Measurements from ENCODE around the gene TEX10. TPM values are rescaled to one million over a fixed set of nuclear protein-coding genes. Genes with fewer than 3 reads are reported as not detected.

The TEX10 gene
- total RNA-seq, 2 donors from 2014 or later: 44.7 to 49.4 TPM

DNA sequence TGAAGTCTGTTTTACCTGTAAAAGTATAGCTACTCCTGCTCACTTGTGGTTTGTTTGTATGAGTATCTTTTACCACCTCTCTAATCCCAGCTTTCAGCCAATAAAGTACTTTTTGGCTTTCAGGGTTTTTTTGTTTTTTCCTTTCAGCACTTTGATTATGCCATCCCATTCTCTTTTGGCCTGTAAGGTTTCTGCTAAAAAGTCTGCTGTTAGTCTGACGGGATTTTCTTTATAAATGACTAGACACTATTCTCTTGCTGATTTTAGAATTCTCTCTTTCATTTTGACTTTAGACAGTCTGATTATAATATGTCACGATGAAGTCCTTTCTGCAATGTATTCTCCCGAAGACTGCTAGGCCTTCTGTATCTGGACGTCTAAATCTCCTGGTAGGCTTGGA, 37.2 kb downstream of the TEX10 start:
- 90 to 94% methylated on average over 3 to 4 of the region's 4 CpGs for WGBS, 2 experiments (ENCODE audit: insufficient coverage in 1 of 2, insufficient read length in 1 of 2)
- no peak overlapping the region for H3K27ac ChIP-seq (ENCODE audit: low read depth, low read length)
- Mint-ChIP-seq H3K36me3 (ENCODE audit: low read depth) (peaks cover 83% of the 10 kb centered on the region), H3K4me1 (no peaks in the 10 kb centered on the region), H3K27me3 (ENCODE audit: insufficient read depth) (no peaks in the 10 kb centered on the region), H3K4me3 (no peak overlapping the region), H3K9me3 (peaks cover 48% of the 10 kb centered on the region), H3K27ac (no peak overlapping the region)
- DNase-seq: no peak
- no peak overlapping the region for H3K4me3 ChIP-seq (ENCODE audit: low read length)
- peaks cover 90% of the 10 kb centered on the region for H3K36me3 ChIP-seq (ENCODE audit: control insufficient read depth, insufficient read depth, low read length)
- no peaks in the 10 kb centered on the region for H3K27me3 ChIP-seq (ENCODE audit: control insufficient read depth, insufficient read depth, low read length, poor library complexity, severe bottlenecking)
- TF ChIP-seq, protein P1, sequence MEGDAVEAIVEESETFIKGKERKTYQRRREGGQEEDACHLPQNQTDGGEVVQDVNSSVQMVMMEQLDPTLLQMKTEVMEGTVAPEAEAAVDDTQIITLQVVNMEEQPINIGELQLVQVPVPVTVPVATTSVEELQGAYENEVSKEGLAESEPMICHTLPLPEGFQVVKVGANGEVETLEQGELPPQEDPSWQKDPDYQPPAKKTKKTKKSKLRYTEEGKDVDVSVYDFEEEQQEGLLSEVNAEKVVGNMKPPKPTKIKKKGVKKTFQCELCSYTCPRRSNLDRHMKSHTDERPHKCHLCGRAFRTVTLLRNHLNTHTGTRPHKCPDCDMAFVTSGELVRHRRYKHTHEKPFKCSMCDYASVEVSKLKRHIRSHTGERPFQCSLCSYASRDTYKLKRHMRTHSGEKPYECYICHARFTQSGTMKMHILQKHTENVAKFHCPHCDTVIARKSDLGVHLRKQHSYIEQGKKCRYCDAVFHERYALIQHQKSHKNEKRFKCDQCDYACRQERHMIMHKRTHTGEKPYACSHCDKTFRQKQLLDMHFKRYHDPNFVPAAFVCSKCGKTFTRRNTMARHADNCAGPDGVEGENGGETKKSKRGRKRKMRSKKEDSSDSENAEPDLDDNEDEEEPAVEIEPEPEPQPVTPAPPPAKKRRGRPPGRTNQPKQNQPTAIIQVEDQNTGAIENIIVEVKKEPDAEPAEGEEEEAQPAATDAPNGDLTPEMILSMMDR (conservative IDR thresholded peaks at IDR 0.05): no peak
- H3K9me3 ChIP-seq (ENCODE audit: control insufficient read depth, low read length): peaks cover 50% of the 10 kb centered on the region
- no peaks in the 10 kb centered on the region for H3K4me1 ChIP-seq (ENCODE audit: control insufficient read depth, insufficient read depth, low read length)
- H3K9ac ChIP-seq (ENCODE audit: extremely low read depth, low read length, poor library complexity, severe bottlenecking): no peak overlapping the region

DNA sequence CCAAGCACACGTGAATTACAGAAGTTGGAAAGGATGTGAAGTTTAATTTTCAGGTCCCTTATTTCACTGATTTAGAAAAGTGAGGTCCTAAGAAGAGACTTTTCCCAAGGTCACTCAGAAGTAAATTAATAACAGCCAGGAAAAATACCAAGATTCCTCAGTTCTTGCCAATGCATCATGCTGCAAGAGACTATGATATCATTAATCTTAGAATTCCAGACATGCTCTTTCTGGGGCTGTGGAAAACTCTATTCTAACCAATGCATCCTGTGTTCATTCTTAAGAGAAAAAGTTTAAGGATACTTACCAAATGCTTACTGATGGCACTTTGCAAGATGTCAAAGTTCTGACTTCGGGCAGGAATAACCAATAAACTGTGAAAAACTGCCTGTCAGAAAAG, 42.8 kb downstream of the TEX10 start:
- Histone ChIP-seq H3K4me3 (ENCODE audit: low read length) (no peak overlapping the region), H3K9me3 (ENCODE audit: control insufficient read depth, low read length) (peaks cover 67% of the 10 kb centered on the region), H3K27ac (ENCODE audit: low read depth, low read length) (no peak overlapping the region), H3K27me3 (ENCODE audit: control insufficient read depth, insufficient read depth, low read length, poor library complexity, severe bottlenecking) (no peaks in the 10 kb centered on the region), H3K36me3 (ENCODE audit: control insufficient read depth, insufficient read depth, low read length) (peaks cover 96% of the 10 kb centered on the region), H3K4me1 (ENCODE audit: control insufficient read depth, insufficient read depth, low read length) (no peaks in the 10 kb centered on the region), H3K9ac (ENCODE audit: extremely low read depth, low read length, poor library complexity, severe bottlenecking) (no peak overlapping the region)
- H3K4me1 Mint-ChIP-seq: peaks cover 4% of the 10 kb centered on the region
- WGBS, 2 experiments (ENCODE audit: insufficient coverage in 1 of 2, insufficient read length in 1 of 2): 97 to 100% methylated on average over 1 to 2 of the region's 2 CpGs
- no peak overlapping the region for H3K4me3 Mint-ChIP-seq
- TF ChIP-seq, protein P1 (conservative IDR thresholded peaks at IDR 0.05): no peak
- peaks cover 91% of the 10 kb centered on the region for H3K36me3 Mint-ChIP-seq (ENCODE audit: low read depth)
- H3K27ac Mint-ChIP-seq: no peak overlapping the region
- no peak for DNase-seq
- H3K27me3 Mint-ChIP-seq (ENCODE audit: insufficient read depth): no peaks in the 10 kb centered on the region
- H3K9me3 Mint-ChIP-seq: peaks cover 41% of the 10 kb centered on the region

GRCh38 chr9:100308965-100309564, 43.7 kb downstream of the TEX10 start:
- H3K27ac ChIP-seq (ENCODE audit: low read depth, low read length): no peak overlapping the region
- peaks cover 5% of the 10 kb centered on the region for H3K4me1 Mint-ChIP-seq
- H3K9me3 ChIP-seq (ENCODE audit: control insufficient read depth, low read length): peaks cover 60% of the 10 kb centered on the region
- no peaks in the 10 kb centered on the region for H3K27me3 Mint-ChIP-seq (ENCODE audit: insufficient read depth)
- H3K36me3 Mint-ChIP-seq (ENCODE audit: low read depth): peaks cover 91% of the 10 kb centered on the region
- H3K36me3 ChIP-seq (ENCODE audit: control insufficient read depth, insufficient read depth, low read length): peaks cover 90% of the 10 kb centered on the region
- peak overlapping the region; percentile 61 for H3K27ac Mint-ChIP-seq
- 95% methylated on average over 1 of the region's 1 CpG; no CpG with 5 or more reads in 1 of the 2 experiments for WGBS, 2 experiments (ENCODE audit: insufficient coverage in 1 of 2, insufficient read length in 1 of 2)
- no peaks in the 10 kb centered on the region for H3K4me1 ChIP-seq (ENCODE audit: control insufficient read depth, insufficient read depth, low read length)
- H3K9ac ChIP-seq (ENCODE audit: extremely low read depth, low read length, poor library complexity, severe bottlenecking): no peak overlapping the region
- no peak overlapping the region for H3K4me3 ChIP-seq (ENCODE audit: low read length)
- peaks cover 31% of the 10 kb centered on the region for H3K9me3 Mint-ChIP-seq
- no peak for DNase-seq
- H3K27me3 ChIP-seq (ENCODE audit: control insufficient read depth, insufficient read depth, low read length, poor library complexity, severe bottlenecking): no peaks in the 10 kb centered on the region
- no peak overlapping the region for H3K4me3 Mint-ChIP-seq
- TF ChIP-seq, protein P1 (conservative IDR thresholded peaks at IDR 0.05): no peak

All from endodermal cell (in vitro differentiated cells).